Keratinocyte (primary cell): ENCODE data around the gene OBSCN.

Experiments
- EZH2 ChIP-seq: IDR thresholded peaks from one replicate; pipeline ENCODE4 v1.6.1; 2012; ENCODE audit warnings: inconsistent platforms, mild to moderate bottlenecking, low read length, moderate library complexity
- TF ChIP-seq, protein P1 (sequence below), 3 experiments: IDR thresholded peaks in 1 of 3; conservative IDR thresholded peaks in 1 of 3; optimal IDR thresholded peaks in 1 of 3; 2 replicates in 2 of 3; 3 replicates in 1 of 3; pipeline versions ENCODE3 to v1.5.1; 2011; ENCODE audit warnings: low read length in 3 of 3, mild to moderate bottlenecking in 3 of 3, moderate library complexity in 2 of 3, control low read depth in 1 of 3, inconsistent platforms in 1 of 3; ENCODE audit not compliant: insufficient read depth in 2 of 3; ENCODE audit errors: extremely low read depth in 1 of 3

DNA sequence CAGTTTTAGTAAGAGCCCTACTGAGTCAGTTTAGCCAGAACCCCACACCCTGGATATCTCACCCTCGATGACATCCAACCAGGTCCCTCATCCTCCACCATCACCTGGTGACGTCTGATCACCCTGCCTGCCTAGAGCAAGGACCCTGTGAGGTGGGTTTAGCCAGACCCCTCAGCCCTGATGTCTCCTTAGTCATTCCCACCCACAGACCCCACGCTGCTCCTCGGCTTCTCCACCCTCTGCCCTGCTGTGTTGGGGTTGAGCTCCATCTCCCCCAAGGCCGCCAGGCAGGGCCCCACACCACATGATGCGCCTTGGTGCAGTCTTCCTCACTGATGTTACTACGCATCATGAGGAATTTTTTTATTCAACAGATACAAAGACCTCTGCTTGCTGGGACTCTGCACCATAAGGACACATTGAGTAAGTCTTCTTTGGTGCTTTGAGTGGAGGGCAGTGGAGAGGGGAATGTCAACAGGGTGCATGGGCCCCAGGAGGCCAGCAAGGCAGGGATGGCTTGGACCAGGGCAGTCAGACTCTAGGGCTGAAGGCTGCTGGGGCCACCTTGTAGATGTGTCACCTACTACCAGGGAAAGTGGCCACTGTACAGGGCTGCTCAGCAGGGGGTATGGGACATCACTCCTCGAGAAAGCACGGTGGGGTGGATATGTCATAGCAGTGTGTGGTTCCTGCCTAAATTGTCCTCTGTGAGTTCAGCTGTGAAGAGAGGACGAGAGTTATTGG lies 43.9 kb upstream of the OBSCN start:
- TF ChIP-seq, protein P1, sequence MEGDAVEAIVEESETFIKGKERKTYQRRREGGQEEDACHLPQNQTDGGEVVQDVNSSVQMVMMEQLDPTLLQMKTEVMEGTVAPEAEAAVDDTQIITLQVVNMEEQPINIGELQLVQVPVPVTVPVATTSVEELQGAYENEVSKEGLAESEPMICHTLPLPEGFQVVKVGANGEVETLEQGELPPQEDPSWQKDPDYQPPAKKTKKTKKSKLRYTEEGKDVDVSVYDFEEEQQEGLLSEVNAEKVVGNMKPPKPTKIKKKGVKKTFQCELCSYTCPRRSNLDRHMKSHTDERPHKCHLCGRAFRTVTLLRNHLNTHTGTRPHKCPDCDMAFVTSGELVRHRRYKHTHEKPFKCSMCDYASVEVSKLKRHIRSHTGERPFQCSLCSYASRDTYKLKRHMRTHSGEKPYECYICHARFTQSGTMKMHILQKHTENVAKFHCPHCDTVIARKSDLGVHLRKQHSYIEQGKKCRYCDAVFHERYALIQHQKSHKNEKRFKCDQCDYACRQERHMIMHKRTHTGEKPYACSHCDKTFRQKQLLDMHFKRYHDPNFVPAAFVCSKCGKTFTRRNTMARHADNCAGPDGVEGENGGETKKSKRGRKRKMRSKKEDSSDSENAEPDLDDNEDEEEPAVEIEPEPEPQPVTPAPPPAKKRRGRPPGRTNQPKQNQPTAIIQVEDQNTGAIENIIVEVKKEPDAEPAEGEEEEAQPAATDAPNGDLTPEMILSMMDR (optimal IDR thresholded peaks at IDR 0.05 in 1 of 3, IDR thresholded peaks at IDR 0.05 in 1 of 3, conservative IDR thresholded peaks at IDR 0.05 in 1 of 3; ENCODE audit: extremely low read depth in 1 of 3, insufficient read depth in 2 of 3, low read length in 3 of 3) = no peak
- no peak for TF ChIP-seq EZH2
